Cardiac ventricle fibroblast (primary cell): ENCODE results near the gene MAP3K1. TPM values are rescaled to one million over a fixed set of nuclear protein-coding genes. Genes with fewer than 3 reads are reported as not detected.

ENCODE experiments used
- total RNA-seq: library from RNA; depleted of rRNA; stranded (reverse); fragments of >200 nt; gene quantifications from 2 replicates; pipeline ENCODE4 v1.2.3, GENCODE V29; 2015

MAP3K1 gene
- total RNA-seq, result 4.2 and 5.7 TPM in 2 replicates

DNA sequence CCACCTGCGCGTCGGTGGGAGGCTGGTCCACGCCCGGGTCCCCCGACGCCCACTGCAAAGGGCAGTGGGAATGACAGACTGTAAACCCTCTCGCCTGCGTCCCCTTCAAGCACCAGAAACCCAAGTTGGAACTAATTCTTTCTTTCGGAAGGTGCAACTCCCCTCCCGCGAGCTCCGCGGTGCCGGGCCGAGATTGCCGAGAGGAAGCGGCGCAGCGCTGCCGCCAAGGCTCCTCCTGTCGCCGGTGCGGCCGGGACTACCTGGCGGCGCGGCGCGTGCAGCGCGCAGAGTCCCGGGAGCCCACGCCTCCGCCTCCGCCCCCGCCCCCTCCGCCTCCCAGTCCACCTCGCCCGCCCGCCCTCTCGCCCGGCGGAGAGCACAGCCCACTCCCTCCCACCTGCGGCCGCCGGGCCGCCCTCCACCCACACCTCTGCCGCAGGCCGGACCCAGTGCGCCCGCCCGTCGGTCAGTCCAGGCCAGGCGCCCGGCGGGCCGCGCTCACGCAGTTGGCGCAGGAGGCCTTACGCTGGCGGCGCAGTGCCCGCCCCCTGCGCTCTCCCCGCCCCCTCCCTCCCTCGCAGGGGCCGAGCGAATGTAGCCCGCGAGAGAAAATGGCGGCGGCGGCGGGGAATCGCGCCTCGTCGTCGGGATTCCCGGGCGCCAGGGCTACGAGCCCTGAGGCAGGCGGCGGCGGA is at the start of gene MAP3K1:
Gene MAP3K1 (plus strand): TSS at position 587 of the 695 bp plus-strand sequence. CDS start 25 bp downstream, at position 612.

GRCh38 chr5:56909294-56910209 is 94.2 kb downstream of the MAP3K1 start, which contains the start of gene SETD9:
TSS of gene SETD9 (plus strand) at chr5:56909596. CDS start at chr5:56909646, 50 bp downstream.

Other genes with a start within 250 kb of the MAP3K1 start
- 10.4 and 11.2 TPM in 2 replicates for gene SETD9, start 94.0 kb downstream of the MAP3K1 start, total RNA-seq
- 31.8 and 34.5 TPM in 2 replicates for gene MIER3, start 136.6 kb downstream of the MAP3K1 start, total RNA-seq